ENCODE results near the gene CERS6.
"Not testable (repeated sequence)": the region's sequence is repeated elsewhere in the genome, so short reads cannot be mapped to it uniquely, and the experiment has no call there.

Gene CERS6

GRCh38 chr2:168773719-168774521 is 317.8 kb downstream of the CERS6 start:
- peak; percentile 65 for DNase-seq (ENCODE audit: low spot score)

GRCh38 chr2:168775837-168776236 is 319.8 kb downstream of the CERS6 start:
- DNase-seq (ENCODE audit: low spot score), result no peak

GRCh38 chr2:168780669-168781071 is 324.6 kb downstream of the CERS6 start:
- no peak for DNase-seq (ENCODE audit: low spot score)

- no peak for DNase-seq (ENCODE audit: low spot score)
Observed at GRCh38 chr2:168781191-168781817, 325.2 kb downstream of the CERS6 start.

GRCh38 chr2:168782271-168782670 is 326.2 kb downstream of the CERS6 start:
- no peak for DNase-seq (ENCODE audit: low spot score)

- DNase-seq (ENCODE audit: low spot score), result no peak
Observed at GRCh38 chr2:168784993-168785392, 328.9 kb downstream of the CERS6 start.

- DNase-seq (ENCODE audit: low spot score), result no peak
Observed at GRCh38 chr2:168787098-168787781, 331.2 kb downstream of the CERS6 start.

GRCh38 chr2:168787782-168788376 is 331.8 kb downstream of the CERS6 start:
- no peak for DNase-seq (ENCODE audit: low spot score)

- no peak for DNase-seq (ENCODE audit: low spot score)
Observed at GRCh38 chr2:168789776-168790175, 333.7 kb downstream of the CERS6 start.

GRCh38 chr2:168790226-168790902 is 334.3 kb downstream of the CERS6 start:
- no peak for DNase-seq (ENCODE audit: low spot score)

- not testable (repeated sequence) for DNase-seq (ENCODE audit: low spot score)
Observed at GRCh38 chr2:168791140-168791539, 335.1 kb downstream of the CERS6 start.

GRCh38 chr2:168793596-168793995 is 337.5 kb downstream of the CERS6 start:
- no peak for DNase-seq (ENCODE audit: low spot score)

- no peak for DNase-seq (ENCODE audit: low spot score)
Observed at GRCh38 chr2:168794968-168795367, 338.9 kb downstream of the CERS6 start.

GRCh38 chr2:168796090-168796577 is 340.1 kb downstream of the CERS6 start:
- DNase-seq (ENCODE audit: low spot score), result no peak

GRCh38 chr2:168796583-168797285 is 340.7 kb downstream of the CERS6 start:
- no peak for DNase-seq (ENCODE audit: low spot score)

- DNase-seq (ENCODE audit: low spot score), result no peak
Observed at GRCh38 chr2:168797286-168797655, 341.2 kb downstream of the CERS6 start.

- DNase-seq (ENCODE audit: low spot score), result no peak
Observed at GRCh38 chr2:168798076-168798887, 342.2 kb downstream of the CERS6 start.

- no peak for DNase-seq (ENCODE audit: low spot score)
Observed at GRCh38 chr2:168798888-168799410, 342.9 kb downstream of the CERS6 start.

- no peak for DNase-seq (ENCODE audit: low spot score)
Observed at GRCh38 chr2:168801471-168801870, 345.4 kb downstream of the CERS6 start.
